Measurements from ENCODE around the gene SSPN.

DNA sequence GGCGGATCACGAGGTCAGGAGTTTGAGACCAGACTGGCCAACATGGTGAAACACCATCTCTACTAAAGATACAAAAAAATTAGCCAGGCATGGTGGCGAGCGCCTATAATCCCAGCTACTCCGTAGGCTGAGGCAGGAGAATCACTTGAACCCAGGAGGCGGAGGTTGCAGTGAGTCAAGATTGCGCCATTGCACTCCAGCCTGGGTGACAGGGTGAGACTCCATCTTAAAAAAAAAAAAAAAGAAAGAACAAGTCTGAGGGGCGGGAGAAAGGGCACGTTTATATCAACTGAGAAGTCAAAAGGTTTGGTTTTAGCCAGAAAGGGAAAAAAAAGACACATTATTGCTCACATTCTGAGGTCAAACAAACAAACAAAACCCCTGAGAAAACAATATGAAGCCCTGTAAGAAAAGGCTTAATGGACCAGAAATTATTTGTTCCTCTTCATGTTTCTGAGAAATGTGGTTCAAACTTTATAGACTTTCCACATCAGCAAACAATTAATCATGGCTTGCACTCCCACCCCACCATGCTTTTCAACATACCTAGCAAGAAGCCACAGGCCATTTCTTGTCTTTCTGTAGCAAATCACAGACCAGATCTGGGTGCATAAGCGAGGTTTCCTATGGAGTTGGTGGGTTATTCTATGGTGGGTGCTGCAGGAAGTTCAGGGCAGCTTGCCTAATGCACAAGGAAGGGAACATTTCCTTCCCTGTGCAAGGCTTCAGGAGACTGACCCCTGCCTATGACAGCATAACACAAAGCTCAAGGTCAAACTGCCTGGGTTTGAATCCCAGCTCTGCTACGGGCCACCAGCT lies 80.1 kb downstream of the SSPN start:
- TF ChIP-seq POLR2AphosphoS5 (IDR thresholded peaks at IDR 0.05; ENCODE audit: low read depth, low read length) (no peak), POLR2A (IDR thresholded peaks at IDR 0.05; ENCODE audit: low read depth, low read length) (no peak), TAF1 (IDR thresholded peaks at IDR 0.05; ENCODE audit: borderline replicate concordance, low read depth, low read length) (no peak)

Measured in GM12892 (cell line).